Rectal smooth muscle tissue (tissue), 1 donor: ENCODE results near the gene STAT6.

ENCODE experiments used
- H3K27ac ChIP-seq: one replicate; pipeline ENCODE4 v1.7.0; 2013; ENCODE audit warnings: low read depth, low read length, inconsistent platforms
- H3K27me3 ChIP-seq: one replicate; pipeline ENCODE4 v1.7.0; 2013; ENCODE audit warnings: low read length; ENCODE audit not compliant: control insufficient read depth, insufficient read depth
- H3K36me3 ChIP-seq: one replicate; pipeline ENCODE4 v1.7.0; 2013; ENCODE audit warnings: low read length; ENCODE audit not compliant: control insufficient read depth, insufficient read depth
- H3K4me1 ChIP-seq: one replicate; pipeline ENCODE4 v1.7.0; 2013; ENCODE audit warnings: low read length; ENCODE audit not compliant: control insufficient read depth, insufficient read depth
- H3K4me3 ChIP-seq: one replicate; pipeline ENCODE4 v1.7.0; 2013; ENCODE audit warnings: low read length
- H3K9ac ChIP-seq: one replicate; pipeline ENCODE4 v1.7.0; 2013; ENCODE audit warnings: low read length

STAT6 gene

DNA sequence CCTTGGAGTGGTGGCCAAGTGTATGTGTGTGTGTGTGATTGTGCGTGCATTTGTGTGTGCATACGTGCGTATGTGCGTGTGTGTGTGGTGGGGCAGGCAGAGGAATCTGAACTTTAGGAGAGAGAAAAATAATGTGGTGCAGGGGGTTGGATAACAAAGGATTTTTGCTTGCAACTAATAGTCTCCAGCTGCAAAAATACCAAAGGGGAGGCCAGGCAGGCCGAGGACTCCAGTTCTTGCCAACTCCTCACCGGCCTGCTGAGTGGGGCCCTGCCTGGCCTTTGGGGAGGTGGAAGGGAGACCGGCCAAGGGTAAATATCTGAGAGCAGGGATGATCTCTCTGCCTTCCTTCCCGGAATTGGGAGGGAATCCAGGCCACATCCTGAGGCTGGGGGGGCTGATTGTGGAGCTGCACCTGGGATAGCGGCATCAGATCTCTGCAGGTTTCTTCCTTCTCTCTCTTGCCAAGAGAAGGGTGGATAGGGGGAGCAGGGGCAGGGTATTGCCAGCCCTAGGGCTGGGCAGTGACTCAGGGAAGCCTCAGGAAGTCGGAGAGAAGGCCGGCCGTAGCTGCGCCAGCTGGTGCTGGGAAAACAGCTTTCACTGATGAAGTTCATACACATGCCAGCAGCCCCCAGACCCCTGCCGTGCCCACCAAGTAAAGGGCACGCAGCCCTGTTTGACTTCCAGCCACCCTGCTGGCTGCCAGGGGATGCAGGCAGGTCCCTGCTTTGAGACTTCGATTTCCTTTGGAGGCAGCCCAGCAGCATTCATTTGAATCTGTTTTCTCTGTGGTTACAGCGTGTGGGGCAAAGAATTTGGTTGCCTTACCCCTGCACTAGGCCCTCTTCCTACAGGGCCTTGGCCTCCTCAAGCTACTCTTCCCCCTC is 40.8 kb upstream of the STAT6 start:
- Histone ChIP-seq H3K27ac (peak overlapping the region; percentile 74), H3K9ac (no peak overlapping the region), H3K4me1 (peaks cover 25% of the 10 kb centered on the region), H3K27me3 (no peaks in the 10 kb centered on the region), H3K36me3 (peaks cover 23% of the 10 kb centered on the region), H3K4me3 (peak overlapping the region; percentile 10)

DNA sequence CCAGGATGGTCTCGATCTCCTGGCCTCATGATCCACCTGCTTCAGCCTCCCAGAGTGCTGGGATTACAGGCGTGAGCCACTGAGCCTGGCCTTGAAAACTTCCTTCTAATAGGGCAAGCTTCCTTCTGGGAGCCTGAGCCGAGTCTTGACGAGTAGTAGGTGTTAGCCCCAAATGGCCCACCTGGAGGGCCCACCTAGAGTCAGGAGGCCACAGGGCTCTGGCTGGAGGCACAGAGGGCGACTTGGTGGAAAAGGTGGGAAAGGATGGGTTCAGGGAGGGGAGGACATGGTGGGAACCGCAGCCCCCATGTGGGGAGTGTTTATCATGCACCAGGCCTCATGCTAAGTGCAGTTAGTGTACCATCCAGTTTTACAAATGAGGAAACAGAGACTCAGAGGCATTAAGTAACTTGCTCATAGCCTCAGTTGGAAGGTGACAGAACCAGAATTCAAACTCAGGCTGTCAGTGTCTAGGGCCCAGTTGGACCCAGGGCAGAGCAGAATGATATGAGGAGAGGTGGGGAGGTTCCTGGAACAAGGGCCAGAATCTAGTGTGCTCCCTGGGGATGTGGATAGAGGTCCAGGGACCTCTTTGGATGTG is 39.3 kb upstream of the STAT6 start:
- H3K36me3 ChIP-seq, result peaks cover 18% of the 10 kb centered on the region
- H3K27me3 ChIP-seq, result no peaks in the 10 kb centered on the region
- H3K4me3 ChIP-seq, result no peak overlapping the region
- H3K27ac ChIP-seq, result peak overlapping the region; percentile 32
- H3K4me1 ChIP-seq, result peaks cover 25% of the 10 kb centered on the region
- no peak overlapping the region for H3K9ac ChIP-seq

DNA sequence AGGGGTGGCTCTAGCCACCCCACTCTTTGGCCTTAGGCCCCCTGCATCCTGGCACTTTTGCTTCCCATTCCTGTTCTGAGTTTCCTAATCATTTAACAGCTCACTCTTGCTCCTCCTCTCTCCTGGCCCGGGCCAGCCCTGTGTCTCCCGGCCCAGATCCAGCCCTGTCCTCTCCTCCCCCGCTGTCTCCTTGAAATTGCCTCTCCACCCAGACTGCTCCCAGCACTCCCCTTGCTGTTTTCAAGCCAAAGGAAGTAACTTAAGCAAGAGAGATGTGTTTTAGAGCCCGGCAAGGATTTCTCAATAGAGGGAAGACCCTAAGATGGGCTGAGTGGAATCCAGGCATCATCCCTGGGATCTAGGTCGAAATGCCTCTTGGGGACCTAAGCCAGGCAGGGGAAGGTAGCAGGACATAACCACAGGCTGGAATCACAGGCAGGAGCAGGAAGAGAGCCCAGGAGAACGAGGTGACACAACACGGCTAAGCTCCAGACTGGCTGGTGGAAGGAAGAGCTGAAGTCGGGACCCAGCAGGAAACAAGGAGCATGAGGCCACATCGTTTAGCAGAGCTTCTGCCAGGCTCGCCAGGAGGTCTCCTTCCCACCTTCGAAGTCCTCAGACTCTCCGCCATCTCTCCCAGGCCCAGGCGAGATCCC is 38.2 kb upstream of the STAT6 start:
- Histone ChIP-seq H3K4me1 (peaks cover 25% of the 10 kb centered on the region), H3K4me3 (peak overlapping the region; percentile 7), H3K27ac (peak overlapping the region; percentile 71), H3K27me3 (no peaks in the 10 kb centered on the region), H3K9ac (no peak overlapping the region), H3K36me3 (peaks cover 18% of the 10 kb centered on the region)

DNA sequence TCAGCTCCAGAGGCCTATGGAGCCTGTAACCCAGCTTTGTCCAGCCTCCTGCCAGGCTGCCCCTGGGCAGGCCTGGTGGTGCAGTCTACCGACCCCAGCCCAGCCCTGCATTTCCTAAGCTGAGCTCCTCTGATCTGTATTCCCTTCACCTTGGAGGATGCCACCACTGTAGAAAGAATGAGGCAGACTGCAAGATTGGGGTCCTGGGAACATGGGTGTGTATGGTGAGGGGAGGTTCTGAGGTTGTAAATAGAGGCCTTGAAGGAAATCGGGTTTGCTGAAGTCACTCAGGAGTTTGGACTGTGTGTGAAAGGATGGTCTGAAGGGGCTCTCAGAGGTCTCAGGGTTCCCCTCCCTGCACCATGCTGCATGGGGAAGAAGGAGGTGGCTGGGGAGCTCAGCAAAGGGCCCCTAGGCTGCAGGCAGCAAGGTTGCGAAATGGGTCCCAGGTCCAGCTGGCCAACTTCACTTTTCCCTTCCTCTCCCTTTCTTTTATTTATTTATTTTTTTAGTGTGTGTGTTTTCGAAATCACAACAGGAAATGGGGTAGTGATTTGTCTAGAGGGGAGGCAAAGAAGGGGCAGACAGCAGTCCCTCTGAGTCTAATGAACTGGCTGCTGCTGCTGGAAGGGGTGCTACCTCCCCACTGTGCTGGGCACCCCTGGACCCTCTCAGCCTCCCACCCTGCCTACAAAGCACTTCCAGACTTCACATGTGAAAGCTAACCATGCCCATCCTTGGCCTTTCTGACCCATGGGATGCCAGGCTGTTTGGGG is 37.5 kb upstream of the STAT6 start:
- no peak overlapping the region for H3K9ac ChIP-seq
- H3K27me3 ChIP-seq, result no peaks in the 10 kb centered on the region
- H3K4me1 ChIP-seq, result peaks cover 25% of the 10 kb centered on the region
- peak overlapping the region; percentile 71 for H3K27ac ChIP-seq
- peak overlapping the region; percentile 7 for H3K4me3 ChIP-seq
- peaks cover 15% of the 10 kb centered on the region for H3K36me3 ChIP-seq

DNA sequence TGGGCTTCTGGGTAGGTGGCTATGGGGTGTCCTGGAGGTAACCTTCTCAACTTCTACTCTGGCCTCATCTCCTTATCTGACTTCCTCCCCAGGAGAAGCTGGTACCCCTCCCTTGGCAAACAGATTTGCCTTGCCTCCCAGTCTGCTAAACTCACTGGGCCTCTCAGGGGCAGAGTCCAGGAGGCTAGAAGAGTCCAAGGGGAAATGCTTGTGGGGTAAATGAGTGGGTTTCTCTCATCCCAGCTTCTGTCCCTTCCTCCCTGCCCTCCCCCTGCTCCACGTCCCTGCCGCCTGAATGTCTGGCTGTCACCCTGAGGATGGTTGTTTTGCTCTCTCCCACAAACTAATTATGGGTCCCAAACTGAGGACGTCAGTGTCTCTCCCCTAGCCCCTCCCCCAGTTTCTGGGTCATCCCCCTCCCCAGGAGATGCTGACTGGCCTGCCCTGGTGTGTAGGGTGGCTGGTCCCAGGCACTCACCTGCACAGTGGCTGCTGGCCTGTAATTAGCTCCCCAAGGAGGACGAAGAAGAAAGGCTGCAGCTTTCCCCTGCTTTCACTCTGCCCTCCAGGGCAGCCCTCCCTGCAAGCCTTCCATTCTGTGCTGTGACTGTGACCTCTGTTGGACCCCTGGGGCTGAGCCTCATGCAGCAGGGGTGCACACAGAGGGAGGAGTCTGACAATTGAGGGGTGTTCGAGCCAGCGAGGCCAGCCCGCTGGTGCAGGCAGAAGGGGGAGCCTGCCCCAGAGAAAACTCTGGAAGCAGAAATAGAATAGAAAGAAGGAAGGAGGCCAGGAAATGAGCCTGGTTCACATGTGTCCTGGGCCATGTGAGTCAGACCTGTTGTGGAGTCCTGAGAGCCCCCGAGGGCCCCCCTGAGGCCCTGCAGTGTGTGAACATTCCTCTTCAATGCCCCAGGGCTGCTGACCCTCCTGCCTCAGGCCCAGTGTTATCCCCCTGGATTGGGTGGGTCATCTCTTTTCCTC is 36.1 kb upstream of the STAT6 start, which contains the start of gene LRP1-AS:
Gene LRP1-AS, minus strand, starts transcription at position 659 of the 984 bp plus-strand sequence.
- Histone ChIP-seq H3K27ac (peak within 1 kb of the TSS; percentile 4), H3K4me1 (peaks cover 18% of the 10 kb centered on the region), H3K4me3 (peak within 1 kb of the TSS; percentile 28), H3K27me3 (no peaks in the 10 kb centered on the region), H3K36me3 (peaks cover 23% of the 10 kb centered on the region), H3K9ac (no peak within 1 kb of the TSS)

DNA sequence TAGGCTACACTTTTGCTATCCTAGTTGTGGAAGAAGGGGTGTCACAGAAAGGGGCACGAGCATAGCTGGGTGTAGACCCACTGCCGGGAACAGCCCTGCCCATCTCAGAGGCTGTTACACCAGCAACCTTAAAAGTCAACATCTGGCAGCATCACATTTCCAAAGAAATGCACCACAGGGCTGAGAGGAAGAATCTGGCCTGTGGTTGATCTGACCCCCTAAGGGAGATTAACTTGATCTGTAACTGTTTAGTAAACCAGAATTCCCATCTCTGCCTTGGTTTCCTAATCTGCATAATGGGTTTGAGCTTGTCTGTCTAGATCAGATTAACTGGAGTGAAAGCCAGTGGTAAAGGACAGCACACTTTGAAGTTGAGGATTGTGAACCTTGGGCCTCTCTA is 34.9 kb upstream of the STAT6 start:
- Histone ChIP-seq H3K36me3 (peaks cover 31% of the 10 kb centered on the region), H3K4me1 (peaks cover 8% of the 10 kb centered on the region), H3K27ac (no peak overlapping the region), H3K9ac (no peak overlapping the region), H3K27me3 (no peaks in the 10 kb centered on the region), H3K4me3 (no peak overlapping the region)

DNA sequence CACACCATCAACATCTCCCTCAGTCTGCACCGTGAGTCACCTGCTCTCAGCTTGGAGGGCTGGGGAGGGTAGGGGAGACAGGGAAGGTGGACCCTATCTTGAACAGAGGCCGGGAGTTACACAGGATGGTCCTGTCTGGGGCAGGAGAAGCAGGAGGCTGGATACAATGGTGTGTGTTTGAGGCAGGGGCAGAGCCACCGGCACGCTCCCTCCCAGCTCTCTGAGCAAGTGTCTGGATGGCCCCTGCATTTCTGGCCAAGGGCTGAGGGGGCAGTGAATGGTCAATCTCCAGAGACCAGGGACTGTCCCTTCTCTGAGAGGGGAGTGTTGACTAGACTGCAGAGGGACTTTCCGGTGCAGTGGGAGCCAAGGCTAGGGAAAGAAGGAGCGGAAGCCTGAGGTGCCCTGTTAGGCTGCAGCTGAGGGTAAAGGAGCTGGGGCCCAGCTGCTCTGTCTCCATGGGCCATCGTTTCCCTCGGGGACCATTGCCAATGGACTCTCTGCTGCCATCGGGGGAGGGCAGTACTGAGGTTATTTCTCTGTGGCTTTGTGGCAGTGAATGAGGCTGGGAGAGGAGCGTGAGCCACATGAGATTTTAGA is 34.4 kb upstream of the STAT6 start:
- Histone ChIP-seq H3K4me3 (no peak overlapping the region), H3K27me3 (no peaks in the 10 kb centered on the region), H3K27ac (no peak overlapping the region), H3K4me1 (peaks cover 3% of the 10 kb centered on the region), H3K9ac (no peak overlapping the region), H3K36me3 (peaks cover 31% of the 10 kb centered on the region)

DNA sequence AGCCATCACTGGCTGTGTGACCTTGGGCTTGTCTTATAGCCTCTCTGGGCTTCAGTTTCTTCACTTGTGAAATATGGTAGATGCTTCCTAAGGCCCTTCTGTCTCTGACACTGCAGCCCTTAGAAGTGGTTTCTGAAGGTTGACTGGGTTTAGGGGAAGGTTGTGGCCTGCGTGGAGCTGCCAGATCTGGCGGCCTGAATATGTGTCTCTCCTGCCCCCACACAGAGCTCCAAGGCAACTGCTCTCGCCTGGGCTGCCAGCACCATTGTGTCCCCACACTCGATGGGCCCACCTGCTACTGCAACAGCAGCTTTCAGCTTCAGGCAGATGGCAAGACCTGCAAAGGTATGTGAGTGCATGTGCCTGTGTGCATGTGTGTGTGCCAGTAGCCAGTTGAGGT is 32.3 kb upstream of the STAT6 start:
- Histone ChIP-seq H3K4me3 (no peak overlapping the region), H3K36me3 (peaks cover 35% of the 10 kb centered on the region), H3K27me3 (no peaks in the 10 kb centered on the region), H3K4me1 (no peaks in the 10 kb centered on the region), H3K27ac (no peak overlapping the region), H3K9ac (no peak overlapping the region)

DNA sequence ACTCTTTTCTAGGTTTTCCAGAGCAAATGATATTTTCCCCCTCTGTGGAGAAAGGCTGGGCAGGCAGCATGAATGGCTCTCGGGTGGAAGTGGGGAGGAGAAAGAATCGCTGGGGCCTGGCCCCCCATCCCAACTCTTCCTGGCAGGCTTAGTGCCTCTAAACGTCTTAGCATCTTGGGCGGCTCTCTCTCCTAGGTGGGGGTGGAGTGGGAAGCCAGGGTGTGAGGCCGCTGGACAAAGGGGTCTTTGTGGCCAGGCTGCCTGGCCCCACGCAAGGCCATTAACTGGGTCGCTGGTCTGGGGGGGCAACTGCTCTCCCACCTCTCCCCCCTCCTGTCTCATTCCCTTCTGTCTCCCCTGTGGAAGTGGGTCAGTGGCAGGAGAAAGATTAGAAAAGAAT is 31.6 kb upstream of the STAT6 start:
- H3K4me3 ChIP-seq, result no peak overlapping the region
- peaks cover 35% of the 10 kb centered on the region for H3K36me3 ChIP-seq
- no peaks in the 10 kb centered on the region for H3K4me1 ChIP-seq
- H3K27me3 ChIP-seq, result no peaks in the 10 kb centered on the region
- no peak overlapping the region for H3K9ac ChIP-seq
- peak overlapping the region; percentile 13 for H3K27ac ChIP-seq

DNA sequence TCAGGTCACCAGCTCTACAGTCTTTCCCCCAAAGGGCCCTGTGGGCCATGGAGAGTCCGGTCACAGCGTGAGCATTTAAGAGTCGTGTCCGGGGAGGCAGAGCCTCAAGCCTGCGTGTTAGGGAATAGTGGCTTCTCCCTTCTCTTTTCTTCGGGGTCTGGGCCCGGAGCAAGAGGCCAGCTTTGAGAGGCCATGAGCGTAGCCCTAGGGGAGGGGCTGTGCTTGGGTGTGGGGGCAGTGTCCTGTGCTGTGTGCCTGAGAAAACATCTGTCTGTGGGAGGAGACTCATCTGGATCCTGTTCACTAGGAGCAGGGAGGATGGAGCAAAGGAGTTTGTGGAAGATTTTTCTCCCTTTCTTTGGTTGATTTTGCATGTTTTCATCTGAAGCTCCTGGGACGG is 31.0 kb upstream of the STAT6 start:
- Histone ChIP-seq H3K27me3 (no peaks in the 10 kb centered on the region), H3K4me1 (no peaks in the 10 kb centered on the region), H3K27ac (no peak overlapping the region), H3K4me3 (no peak overlapping the region), H3K9ac (no peak overlapping the region), H3K36me3 (peaks cover 35% of the 10 kb centered on the region)

DNA sequence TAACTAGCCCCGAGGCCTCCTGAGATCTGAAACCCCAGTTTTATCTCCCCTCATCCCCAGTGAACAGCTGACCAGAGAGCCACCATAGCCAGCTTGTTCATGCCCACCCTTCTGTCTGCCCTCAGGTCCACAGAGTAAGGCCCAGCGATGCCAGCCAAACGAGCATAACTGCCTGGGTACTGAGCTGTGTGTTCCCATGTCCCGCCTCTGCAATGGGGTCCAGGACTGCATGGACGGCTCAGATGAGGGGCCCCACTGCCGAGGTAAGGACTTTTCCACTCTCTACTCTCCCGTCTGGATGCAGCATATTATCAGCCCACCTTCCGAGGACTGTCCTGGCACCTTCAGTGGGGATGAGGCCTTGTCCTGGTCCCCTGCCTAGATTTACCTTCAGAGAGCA is 30.1 kb upstream of the STAT6 start:
- Histone ChIP-seq H3K27ac (no peak overlapping the region), H3K36me3 (peaks cover 35% of the 10 kb centered on the region), H3K27me3 (no peaks in the 10 kb centered on the region), H3K9ac (no peak overlapping the region), H3K4me3 (no peak overlapping the region), H3K4me1 (no peaks in the 10 kb centered on the region)
